GM12801 (cell line): ENCODE measurements around the gene NEAT1.

Experiments used
- TF ChIP-seq, protein P1 (sequence below): IDR thresholded peaks from one replicate; pipeline ENCODE4 v1.5.1; 2011; ENCODE audit warnings: control low read depth; ENCODE audit not compliant: insufficient read length; ENCODE audit errors: extremely low read depth

NEAT1 gene

DNA sequence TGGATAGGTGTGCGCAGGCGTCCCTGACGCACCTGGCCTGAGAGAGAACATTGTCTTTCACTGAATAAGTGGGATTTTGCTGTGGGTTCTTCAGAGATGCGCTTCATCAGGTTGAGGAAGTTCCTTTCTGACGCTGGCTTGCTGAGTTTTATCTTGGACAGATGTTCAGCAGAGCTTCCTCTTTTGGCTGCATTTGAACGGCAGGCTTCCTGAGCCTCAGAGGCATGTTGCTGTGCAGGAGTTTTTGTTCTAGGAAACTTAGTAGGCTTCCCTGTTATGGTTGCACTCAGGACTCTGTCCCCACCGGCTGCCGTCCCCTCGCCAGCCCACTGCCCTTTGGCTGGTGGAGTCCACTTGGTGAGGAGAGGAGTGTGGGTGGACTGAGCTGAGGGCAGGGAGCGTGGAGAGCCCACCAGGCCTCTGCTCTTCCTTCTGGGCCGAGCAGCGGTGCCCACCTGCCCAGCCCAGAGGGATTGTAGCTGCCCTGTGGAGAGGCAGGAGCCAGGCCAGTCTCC, 18.9 kb upstream of the NEAT1 start:
- TF ChIP-seq, protein P1, sequence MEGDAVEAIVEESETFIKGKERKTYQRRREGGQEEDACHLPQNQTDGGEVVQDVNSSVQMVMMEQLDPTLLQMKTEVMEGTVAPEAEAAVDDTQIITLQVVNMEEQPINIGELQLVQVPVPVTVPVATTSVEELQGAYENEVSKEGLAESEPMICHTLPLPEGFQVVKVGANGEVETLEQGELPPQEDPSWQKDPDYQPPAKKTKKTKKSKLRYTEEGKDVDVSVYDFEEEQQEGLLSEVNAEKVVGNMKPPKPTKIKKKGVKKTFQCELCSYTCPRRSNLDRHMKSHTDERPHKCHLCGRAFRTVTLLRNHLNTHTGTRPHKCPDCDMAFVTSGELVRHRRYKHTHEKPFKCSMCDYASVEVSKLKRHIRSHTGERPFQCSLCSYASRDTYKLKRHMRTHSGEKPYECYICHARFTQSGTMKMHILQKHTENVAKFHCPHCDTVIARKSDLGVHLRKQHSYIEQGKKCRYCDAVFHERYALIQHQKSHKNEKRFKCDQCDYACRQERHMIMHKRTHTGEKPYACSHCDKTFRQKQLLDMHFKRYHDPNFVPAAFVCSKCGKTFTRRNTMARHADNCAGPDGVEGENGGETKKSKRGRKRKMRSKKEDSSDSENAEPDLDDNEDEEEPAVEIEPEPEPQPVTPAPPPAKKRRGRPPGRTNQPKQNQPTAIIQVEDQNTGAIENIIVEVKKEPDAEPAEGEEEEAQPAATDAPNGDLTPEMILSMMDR, result no peak

GRCh38 chr11:65404210-65404609, 18.4 kb upstream of the NEAT1 start:
- TF ChIP-seq, protein P1, result no peak

DNA sequence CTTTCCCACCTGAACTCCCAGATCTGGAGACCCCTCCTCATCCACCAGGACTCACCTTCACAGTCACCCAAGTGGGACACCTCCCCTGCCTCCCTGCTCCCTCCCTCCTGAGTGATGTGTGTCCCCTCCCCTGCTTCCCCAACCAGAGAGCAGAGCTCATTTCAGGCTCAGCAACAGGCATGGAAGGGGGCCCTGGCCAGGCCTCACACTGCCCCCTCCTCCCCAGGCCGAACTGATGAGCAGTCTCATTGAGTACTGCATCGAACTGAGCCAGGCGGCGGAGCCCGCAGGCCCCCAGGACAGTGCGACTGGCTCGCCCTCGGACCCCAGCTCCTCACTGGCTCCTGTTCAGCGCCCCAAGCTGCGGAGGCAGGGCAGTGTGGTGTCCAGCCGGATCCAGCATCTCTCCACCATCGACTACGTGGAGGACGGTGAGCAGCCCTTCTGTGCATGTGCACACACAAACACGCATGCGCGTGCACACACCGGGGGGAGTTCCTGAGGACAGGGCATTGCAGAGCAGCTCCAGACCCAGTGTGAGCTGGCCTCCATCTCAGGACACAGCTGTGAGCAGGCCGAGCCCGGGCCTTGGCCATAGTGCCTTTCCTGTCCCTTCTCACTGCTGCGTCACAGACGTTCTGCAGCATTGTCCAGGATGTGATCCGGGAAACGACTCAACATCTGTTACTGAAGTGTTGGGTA, 17.8 kb upstream of the NEAT1 start:
- TF ChIP-seq, protein P1, result no peak

DNA sequence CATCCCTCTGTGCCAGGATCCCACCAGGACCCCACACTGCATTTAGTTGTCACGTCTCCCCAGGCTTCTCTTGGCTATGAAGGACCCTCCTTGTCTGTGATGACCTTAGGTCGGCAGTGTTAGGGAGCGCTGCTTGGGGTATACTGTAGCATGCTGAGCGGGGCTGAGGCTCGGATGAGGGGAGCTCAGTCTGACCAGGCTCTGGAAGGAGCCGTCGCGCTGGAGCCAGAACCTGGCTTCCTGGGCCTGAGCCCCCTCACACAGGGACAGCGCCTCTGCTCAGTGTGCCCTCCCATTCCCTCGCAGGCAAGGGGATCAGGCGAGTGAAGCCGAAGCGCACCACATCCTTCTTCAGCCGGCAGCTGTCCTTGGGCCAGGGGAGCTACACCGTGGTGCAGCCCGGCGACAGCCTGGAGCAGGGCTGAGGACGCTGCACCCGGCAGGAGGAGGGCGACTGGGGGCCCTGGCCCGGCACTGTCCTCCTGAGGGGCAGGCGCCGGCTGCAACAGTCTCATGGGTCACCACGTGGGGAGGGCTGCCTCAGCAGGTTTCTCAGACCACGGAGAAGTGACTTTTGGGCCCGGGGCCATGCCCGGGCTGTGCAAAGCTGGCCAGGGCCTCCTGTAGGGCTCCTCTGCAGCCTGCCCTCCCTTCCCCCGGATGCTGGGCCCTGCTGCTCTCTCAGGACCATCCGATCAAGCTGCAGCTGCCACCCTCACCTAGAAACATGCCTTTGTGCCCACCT, 11.5 kb upstream of the NEAT1 start:
- TF ChIP-seq, protein P1, result no peak

GRCh38 chr11:65411681-65412070, 10.9 kb upstream of the NEAT1 start:
- TF ChIP-seq, protein P1, result no peak

DNA sequence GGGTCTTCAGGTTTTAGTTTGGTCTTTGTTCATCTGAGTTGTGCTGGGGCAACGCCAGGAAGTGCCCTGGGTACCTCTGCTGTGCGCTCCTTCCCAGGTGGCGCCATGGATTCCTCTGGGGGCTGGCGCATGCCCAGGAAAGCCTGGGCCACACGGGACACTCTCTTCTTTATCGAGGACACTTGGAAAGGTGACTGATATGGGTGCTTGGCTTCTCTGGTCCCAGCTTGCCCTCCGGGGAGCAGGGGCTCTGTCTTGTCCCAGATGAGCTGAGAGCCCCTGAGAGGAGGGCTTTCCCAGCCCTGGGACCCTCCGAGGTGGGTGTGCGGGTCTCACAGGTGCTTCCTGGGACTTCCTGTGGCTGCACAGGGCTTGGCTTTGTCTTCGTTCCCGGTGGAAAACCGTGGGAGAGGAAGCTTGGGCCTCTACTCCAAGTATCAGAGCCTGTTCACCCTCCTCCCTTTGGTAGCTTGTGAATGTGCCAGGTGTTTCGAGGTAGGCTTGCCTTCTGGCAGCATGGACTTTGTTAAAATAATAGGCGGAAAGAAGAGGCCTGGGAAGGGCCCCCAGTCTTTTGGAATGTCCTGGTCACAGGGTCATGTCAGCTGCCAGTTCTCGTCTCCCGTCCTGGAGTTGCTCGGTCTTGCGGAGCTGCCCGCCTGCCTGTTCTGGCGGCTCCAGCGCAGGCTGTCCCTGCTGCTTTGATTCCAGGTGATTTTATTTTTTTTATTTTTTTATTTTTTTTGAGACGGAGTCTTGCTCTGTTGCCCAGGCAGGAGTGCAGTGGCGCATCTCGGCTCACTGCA, 10.1 kb upstream of the NEAT1 start:
- TF ChIP-seq, protein P1, result no peak
